Measurements from ENCODE around the gene CYP4X1. TPM values are rescaled to one million over a fixed set of nuclear protein-coding genes. Genes with fewer than 3 reads are reported as not detected.

Gene CYP4X1, protein sequence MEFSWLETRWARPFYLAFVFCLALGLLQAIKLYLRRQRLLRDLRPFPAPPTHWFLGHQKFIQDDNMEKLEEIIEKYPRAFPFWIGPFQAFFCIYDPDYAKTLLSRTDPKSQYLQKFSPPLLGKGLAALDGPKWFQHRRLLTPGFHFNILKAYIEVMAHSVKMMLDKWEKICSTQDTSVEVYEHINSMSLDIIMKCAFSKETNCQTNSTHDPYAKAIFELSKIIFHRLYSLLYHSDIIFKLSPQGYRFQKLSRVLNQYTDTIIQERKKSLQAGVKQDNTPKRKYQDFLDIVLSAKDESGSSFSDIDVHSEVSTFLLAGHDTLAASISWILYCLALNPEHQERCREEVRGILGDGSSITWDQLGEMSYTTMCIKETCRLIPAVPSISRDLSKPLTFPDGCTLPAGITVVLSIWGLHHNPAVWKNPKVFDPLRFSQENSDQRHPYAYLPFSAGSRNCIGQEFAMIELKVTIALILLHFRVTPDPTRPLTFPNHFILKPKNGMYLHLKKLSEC
- 0.15 and 0.17 TPM in 2 replicates for total RNA-seq

DNA sequence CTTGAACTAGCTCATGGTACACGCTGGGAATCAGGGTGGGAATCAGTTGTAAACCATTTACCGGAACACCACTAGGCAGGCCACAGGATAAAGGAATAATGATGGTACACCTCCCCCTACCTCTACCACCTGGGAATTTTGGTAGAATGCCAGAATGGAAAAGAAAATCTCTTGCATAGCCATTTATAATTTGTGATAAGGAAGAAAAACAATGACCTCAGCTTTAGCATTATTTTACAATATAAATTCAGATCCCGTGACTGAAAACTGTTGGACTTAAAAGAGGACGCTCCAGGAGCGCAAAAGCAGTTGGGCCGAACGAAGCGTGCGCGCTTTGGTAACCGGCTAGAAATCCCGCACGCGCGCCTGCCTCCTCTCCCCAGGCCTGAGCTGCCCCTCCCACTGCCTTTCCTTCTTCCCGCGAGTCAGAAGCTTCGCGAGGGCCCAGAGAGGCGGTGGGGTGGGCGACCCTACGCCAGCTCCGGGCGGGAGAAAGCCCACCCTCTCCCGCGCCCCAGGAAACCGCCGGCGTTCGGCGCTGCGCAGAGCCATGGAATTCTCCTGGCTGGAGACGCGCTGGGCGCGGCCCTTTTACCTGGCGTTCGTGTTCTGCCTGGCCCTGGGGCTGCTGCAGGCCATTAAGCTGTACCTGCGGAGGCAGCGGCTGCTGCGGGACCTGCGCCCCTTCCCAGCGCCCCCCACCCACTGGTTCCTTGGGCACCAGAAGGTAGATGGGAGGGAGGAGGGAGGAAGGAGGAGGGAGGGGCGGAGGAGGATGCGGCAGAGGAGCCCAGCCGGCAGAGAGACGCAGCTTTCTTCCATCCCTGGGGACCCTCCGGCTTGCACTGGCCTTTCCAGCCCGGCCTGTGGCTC, at the start of gene CYP4X1:
Gene CYP4X1, plus strand, starts transcription at position 402 of the 873 bp plus-strand sequence. Its CDS starts 149 bp downstream, at position 551.

DNA sequence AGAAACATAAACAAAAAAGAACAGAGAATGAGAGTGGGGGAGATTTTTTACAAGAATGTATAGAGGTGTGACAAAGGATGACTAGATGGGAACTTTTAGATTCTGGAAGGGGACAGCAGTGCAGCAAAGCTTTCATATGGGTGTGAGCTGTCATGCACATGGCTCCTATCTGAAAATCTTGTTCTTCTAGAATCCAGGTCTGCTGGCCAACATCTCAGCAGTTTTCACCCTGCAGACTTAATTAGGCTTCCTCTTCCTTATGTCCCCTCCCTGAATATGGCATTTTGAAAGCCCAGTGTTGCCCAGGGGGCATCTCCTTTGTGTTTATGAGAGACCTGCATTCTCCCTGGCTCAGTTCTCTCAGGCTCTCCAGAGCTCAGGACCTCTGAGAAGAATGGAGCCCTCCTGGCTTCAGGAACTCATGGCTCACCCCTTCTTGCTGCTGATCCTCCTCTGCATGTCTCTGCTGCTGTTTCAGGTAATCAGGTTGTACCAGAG, 43.7 kb downstream of the CYP4X1 start, which contains the start of gene CYP4Z1:
Gene CYP4Z1, plus strand, starts transcription at position 135 of the 498 bp plus-strand sequence. Its CDS starts 260 bp downstream, at position 395.

Other genes starting within 250 kb of the CYP4X1 start
- gene CYP4B1, start 224.6 kb upstream of the CYP4X1 start, total RNA-seq: not detected in 2 replicates
- not detected in 2 replicates for gene CYP4A11, start 82.2 kb upstream of the CYP4X1 start, total RNA-seq
- not detected in 2 replicates for gene CYP4Z1, start 43.6 kb downstream of the CYP4X1 start, total RNA-seq
- gene CYP4A22, start 113.8 kb downstream of the CYP4X1 start, total RNA-seq: not detected in 2 replicates
- gene PDZK1IP1, start 166.4 kb downstream of the CYP4X1 start, total RNA-seq: 0.50 TPM in 1 of 2 replicates, not detected in the other
- under 0.01 TPM in 2 replicates for gene TAL1, start 208.6 kb downstream of the CYP4X1 start, total RNA-seq

Data from smooth muscle cell of trachea (primary cell).